H7 (cell line): ENCODE results near the gene PHLDA1. TPM values are rescaled to one million over a fixed set of nuclear protein-coding genes. Genes with fewer than 3 reads are reported as not detected.
A peak's percentile ranks its signal among the peaks of the same experiment; 100 is the strongest.

Source experiments
- DNase-seq: peaks from one replicate; pipeline ENCODE4 v3.0.0; 2012
- H3K27me3 ChIP-seq: 2 replicates; pipeline ENCODE4 v1.6.0; 2011; ENCODE audit warnings: mild to moderate bottlenecking, low read length; ENCODE audit not compliant: control insufficient read depth, insufficient read depth
- H3K36me3 ChIP-seq: replicated peaks from 2 replicates; pipeline ENCODE4 v1.5.1; 2011; ENCODE audit warnings: low read length; ENCODE audit not compliant: control insufficient read depth, insufficient read depth
- H3K4me3 ChIP-seq: 2 replicates; pipeline ENCODE4 v1.5.1; 2011; ENCODE audit warnings: low read depth, mild to moderate bottlenecking, control low read depth, low read length, moderate library complexity; ENCODE audit not compliant: insufficient read depth
- total RNA-seq: library from RNA; depleted of rRNA; stranded (reverse); fragments of >200 nt; shearing (Covaris generic); gene quantifications from 2 replicates; pipeline ENCODE4 v1.2.3, GENCODE V29; 2014; rRNA removed

PHLDA1 gene
- 16.4 and 19.7 TPM in 2 replicates for total RNA-seq

- Histone ChIP-seq H3K36me3 (no peaks in the 10 kb centered on the region; the same call in 1 of the 2 replicates), H3K4me3 (peak within 1 kb of the TSS; percentile 90), H3K27me3 (peaks cover 2% of the 10 kb centered on the region; the same call in 1 of the 2 replicates)
- DNase-seq: peak; percentile 89
Measured at GRCh38 chr12:76031414-76032042, at the start of gene PHLDA1. PHLDA1 (minus strand) TSS chr12:76031776.

- Histone ChIP-seq H3K27me3 (no peaks in the 10 kb centered on the region), H3K36me3 (no peaks in the 10 kb centered on the region), H3K4me3 (no peak overlapping the region)
- peak; percentile 38 for DNase-seq
Measured at GRCh38 chr12:76080729-76081415, 49.3 kb upstream of the PHLDA1 start.

- Histone ChIP-seq H3K36me3 (no peaks in the 10 kb centered on the region), H3K27me3 (no peaks in the 10 kb centered on the region), H3K4me3 (no peak overlapping the region)
- no peak for DNase-seq
Measured at GRCh38 chr12:76080017-76080728, 48.6 kb upstream of the PHLDA1 start.

- no peaks in the 10 kb centered on the region for H3K27me3 ChIP-seq
- no peak overlapping the region for H3K4me3 ChIP-seq
- no peaks in the 10 kb centered on the region for H3K36me3 ChIP-seq
- DNase-seq: no peak
Measured at GRCh38 chr12:76078748-76079147, 47.2 kb upstream of the PHLDA1 start.

- H3K4me3 ChIP-seq: no peak overlapping the region
- H3K36me3 ChIP-seq: peaks cover under 1% of the 10 kb centered on the region; the same call in 1 of the 2 replicates
- H3K27me3 ChIP-seq: no peaks in the 10 kb centered on the region
- DNase-seq: no peak
Measured at GRCh38 chr12:76075448-76075847, 43.9 kb upstream of the PHLDA1 start.

GRCh38 chr12:76074701-76075336 lies 43.2 kb upstream of the PHLDA1 start:
- H3K36me3 ChIP-seq: peaks cover 1% of the 10 kb centered on the region; the same call in 1 of the 2 replicates
- no peaks in the 10 kb centered on the region for H3K27me3 ChIP-seq
- no peak overlapping the region for H3K4me3 ChIP-seq
- DNase-seq: no peak

GRCh38 chr12:76073561-76073960 lies 42.0 kb upstream of the PHLDA1 start:
- H3K36me3 ChIP-seq: peaks cover 1% of the 10 kb centered on the region; the same call in 1 of the 2 replicates
- DNase-seq: no peak
- no peak overlapping the region for H3K4me3 ChIP-seq
- no peaks in the 10 kb centered on the region for H3K27me3 ChIP-seq

- Histone ChIP-seq H3K4me3 (no peak overlapping the region), H3K36me3 (peaks cover 1% of the 10 kb centered on the region; the same call in 1 of the 2 replicates), H3K27me3 (no peaks in the 10 kb centered on the region)
- DNase-seq: no peak
Measured at GRCh38 chr12:76072568-76072967, 41.0 kb upstream of the PHLDA1 start.

- no peaks in the 10 kb centered on the region for H3K27me3 ChIP-seq
- peaks cover 1% of the 10 kb centered on the region for H3K36me3 ChIP-seq
- no peak overlapping the region for H3K4me3 ChIP-seq
- DNase-seq: no peak
Measured at GRCh38 chr12:76069339-76069738, 37.8 kb upstream of the PHLDA1 start.

GRCh38 chr12:76065917-76066316 lies 34.3 kb upstream of the PHLDA1 start:
- Histone ChIP-seq H3K4me3 (no peak overlapping the region), H3K27me3 (no peaks in the 10 kb centered on the region), H3K36me3 (peaks cover 8% of the 10 kb centered on the region)
- DNase-seq: no peak

- Histone ChIP-seq H3K4me3 (no peak overlapping the region), H3K36me3 (peaks cover 10% of the 10 kb centered on the region), H3K27me3 (no peaks in the 10 kb centered on the region)
- no peak for DNase-seq
Measured at GRCh38 chr12:76064904-76065303, 33.3 kb upstream of the PHLDA1 start.

GRCh38 chr12:76060111-76060510 lies 28.5 kb upstream of the PHLDA1 start:
- Histone ChIP-seq H3K36me3 (peaks cover 13% of the 10 kb centered on the region), H3K27me3 (no peaks in the 10 kb centered on the region), H3K4me3 (no peak overlapping the region)
- DNase-seq: no peak

- no peak overlapping the region for H3K4me3 ChIP-seq
- no peaks in the 10 kb centered on the region for H3K27me3 ChIP-seq
- peaks cover 38% of the 10 kb centered on the region for H3K36me3 ChIP-seq
- DNase-seq: no peak
Measured at GRCh38 chr12:76057326-76057725, 25.8 kb upstream of the PHLDA1 start.

GRCh38 chr12:76055393-76055792 lies 23.8 kb upstream of the PHLDA1 start:
- Histone ChIP-seq H3K36me3 (peaks cover 40% of the 10 kb centered on the region), H3K4me3 (no peak overlapping the region), H3K27me3 (no peaks in the 10 kb centered on the region)
- peak; percentile 6 for DNase-seq
